ENCODE measurements around the gene EXPH5.
"Not testable (repeated sequence)": the region's sequence is repeated elsewhere in the genome, so short reads cannot be mapped to it uniquely, and the experiment has no call there.

Gene EXPH5, protein sequence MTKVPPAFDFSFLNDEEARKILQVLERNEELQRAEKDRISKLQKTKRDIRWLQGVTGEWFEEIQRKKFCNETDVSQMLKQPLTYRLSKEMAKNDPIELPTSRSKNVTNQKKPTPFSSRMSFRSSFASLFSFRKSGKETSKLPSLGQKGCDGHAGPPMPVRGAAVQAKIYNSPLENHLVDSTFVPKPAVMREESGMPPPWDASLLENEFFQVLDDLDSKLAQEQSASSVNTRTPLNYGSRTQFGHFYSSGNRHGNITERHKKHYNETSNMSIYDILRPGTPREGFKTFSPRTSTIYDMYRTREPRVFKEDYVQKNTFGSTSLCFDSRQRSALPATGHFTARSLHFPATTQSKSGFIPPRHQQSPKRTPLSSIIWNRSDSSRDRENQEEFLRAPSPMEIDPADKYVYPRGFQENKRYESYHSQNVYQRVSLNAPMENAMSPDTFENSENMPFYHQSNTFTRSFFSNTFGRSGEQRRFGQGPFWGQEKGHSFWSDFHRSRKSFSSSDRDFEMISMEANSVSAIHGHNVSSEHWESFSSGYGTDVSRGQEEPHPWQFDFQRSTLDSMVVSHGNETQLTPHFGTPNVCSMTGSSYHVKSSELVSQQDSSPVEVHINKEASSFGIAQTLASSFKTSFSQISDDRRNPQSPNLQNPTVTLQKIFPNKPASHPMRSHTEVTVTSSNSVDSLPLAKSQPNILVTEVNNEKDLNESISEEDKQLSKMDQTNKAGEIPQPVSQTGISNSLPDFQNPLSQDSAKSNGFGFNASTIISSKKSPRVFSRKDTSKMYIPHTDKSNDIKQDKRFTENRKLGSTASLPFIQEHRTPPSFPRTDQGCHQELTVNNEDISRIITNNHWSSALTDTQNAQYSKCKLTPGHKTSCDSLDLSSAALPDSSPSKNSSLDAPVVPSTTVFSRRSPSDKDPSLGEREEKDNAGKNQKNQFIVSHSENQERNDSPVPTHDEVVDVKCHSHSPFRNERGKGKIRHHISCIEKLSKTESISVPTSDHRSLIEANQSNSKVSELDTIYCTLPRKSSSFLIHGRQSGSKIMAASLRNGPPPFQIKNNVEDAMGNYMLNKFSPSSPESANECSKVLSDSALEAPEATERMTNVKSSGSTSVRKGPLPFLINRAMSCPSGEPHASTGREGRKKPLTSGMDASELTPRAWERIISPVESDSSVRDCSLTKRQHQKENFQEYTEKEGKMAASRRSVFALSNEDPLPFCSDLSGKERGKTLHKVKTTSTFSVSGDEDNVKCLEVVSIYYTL (N-terminal part only)

GRCh38 chr11:108593214-108593922 is at the start of gene EXPH5:
Gene EXPH5 (minus strand): TSS chr11:108593768. CDS start chr11:108593536, 232 bp downstream.
- DNase-seq (ENCODE audit: low spot score): peak; percentile 62

GRCh38 chr11:108641752-108642151 is 48.2 kb upstream of the EXPH5 start:
- not testable (repeated sequence) for DNase-seq (ENCODE audit: low spot score)

- no peak for DNase-seq (ENCODE audit: low spot score)
Measured at GRCh38 chr11:108639146-108639545, 45.6 kb upstream of the EXPH5 start.

- DNase-seq (ENCODE audit: low spot score): no peak
Measured at GRCh38 chr11:108636222-108636621, 42.7 kb upstream of the EXPH5 start.

DNA sequence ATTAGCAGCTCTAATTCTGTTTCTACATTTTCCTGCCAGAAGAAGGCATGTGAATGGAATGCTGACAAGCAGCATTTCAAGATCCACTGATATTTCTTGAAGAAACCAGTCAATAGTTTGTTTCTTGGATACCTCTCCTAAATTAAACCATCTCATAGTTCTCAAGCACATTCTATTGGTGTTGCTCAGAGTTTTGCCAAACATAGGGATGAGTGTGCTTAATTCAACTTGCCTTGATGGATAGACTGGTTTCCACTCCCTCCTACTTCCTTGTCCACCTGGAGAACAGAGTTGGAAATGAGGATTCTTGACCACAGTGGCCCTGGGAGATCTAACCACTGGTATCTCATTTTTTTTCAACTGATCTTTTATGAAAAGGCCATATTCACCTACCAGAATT is 41.5 kb upstream of the EXPH5 start:
- DNase-seq (ENCODE audit: low spot score): no peak

DNA sequence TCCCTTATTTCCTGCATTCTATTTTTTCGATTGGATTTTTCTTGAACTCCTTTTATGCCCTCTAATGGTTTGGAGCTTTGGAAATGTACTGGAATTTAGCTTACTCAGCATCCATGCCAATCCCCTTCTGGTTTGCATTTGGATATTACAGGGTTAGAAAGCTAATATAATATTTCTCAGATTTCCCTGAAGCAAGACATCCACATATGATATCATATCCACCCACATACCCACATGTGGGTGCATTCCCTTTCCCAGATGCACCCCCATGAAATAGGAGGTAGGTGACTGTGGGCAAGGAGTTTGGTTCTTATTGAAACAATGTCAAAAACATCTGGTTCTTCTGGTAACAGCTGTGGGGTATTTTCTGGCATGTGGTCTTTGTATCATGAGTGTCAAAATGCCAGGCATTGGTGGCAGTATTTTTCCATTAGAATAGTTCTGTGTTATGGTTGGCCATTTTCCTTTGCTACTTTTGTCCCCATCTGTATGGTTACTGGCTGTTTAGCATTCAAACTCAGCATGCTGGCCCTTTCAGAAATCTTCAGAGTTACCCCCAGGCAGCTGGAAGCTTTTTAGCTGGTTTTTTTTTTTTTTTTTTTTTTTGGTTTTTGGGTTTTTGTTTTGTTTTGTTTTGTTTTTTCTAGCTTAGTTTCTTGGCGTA is 38.6 kb upstream of the EXPH5 start:
- no peak for DNase-seq (ENCODE audit: low spot score)

- DNase-seq (ENCODE audit: low spot score): no peak
Measured at GRCh38 chr11:108629274-108629673, 35.7 kb upstream of the EXPH5 start.

- no peak for DNase-seq (ENCODE audit: low spot score)
Measured at GRCh38 chr11:108628812-108629211, 35.2 kb upstream of the EXPH5 start.

GRCh38 chr11:108628326-108628725 is 34.8 kb upstream of the EXPH5 start:
- DNase-seq (ENCODE audit: low spot score): no peak

DNA sequence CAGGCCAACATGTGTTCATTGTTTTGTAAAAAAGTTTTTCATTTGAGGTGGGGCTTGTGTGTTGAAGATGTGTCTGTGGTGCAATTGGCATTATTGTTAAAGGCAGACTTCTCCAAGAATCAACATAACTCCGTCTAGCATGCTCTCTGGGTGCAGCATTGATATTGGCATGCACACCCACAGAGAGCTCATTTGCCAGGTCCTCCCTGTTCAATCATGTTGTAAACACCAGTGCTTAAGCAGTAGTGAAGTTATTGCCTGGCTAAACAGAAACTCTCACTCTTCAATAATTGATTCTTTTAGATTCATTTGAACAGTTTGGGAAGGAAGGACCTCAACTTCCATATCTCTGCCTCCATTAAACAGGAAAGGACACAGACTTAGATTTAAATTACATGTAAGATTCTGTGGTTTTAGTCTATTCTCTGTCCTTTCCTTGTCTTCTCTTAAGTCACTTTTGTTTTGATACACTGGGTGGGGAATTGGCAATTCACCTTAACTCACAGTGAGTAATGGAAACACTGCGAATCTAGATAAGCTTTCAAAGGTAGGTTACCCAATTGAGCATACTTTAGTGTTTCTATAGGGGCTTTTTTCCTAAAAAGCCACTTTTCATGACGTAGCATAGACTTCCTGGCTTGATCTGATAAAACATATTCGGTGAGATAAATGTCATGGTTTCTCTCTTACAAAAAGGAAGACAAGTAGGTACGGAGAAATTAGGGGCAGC is 30.8 kb upstream of the EXPH5 start:
- no peak for DNase-seq (ENCODE audit: low spot score)

DNA sequence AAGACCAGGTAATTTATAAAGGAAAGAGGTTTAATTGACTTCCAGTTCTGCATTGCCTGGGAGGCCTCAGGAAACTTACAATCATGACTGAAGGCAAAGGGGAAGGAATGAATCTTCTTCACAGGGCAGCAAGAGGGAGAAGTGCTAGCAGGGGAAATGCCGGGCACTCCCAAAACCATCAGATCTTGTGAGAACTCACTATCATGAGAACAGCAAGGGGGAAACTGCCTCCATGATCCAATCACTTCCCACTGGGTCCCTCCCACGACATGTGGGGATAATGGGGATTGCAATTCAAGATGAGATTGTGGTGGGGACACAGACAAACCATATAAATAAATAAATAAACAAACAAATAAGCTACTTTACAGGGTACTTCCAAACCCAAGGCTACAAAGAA is 28.8 kb upstream of the EXPH5 start:
- DNase-seq (ENCODE audit: low spot score): no peak

- DNase-seq (ENCODE audit: low spot score): no peak
Measured at GRCh38 chr11:108620958-108621772, 27.6 kb upstream of the EXPH5 start.

- no peak for DNase-seq (ENCODE audit: low spot score)
Measured at GRCh38 chr11:108618529-108618928, 25.0 kb upstream of the EXPH5 start.

DNA sequence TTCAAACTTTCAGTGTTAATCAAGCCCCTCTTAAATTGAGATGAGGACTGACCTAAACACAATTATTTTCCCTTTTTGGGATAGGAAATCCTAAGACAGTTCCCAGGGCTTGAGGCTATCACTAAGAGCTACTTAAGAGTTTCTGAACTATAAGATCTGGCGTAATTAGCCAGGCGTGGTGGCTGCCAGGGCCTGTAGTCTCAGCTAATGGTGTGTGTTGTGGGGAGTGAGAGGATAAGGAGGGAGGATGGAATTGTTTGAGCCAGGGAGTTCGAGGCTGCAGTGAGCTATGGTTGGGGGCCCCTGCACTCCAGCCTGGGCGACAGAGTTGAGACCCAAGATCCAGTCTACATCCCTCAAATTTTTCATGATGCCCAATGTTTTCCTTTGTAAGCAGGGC is 23.5 kb upstream of the EXPH5 start:
- DNase-seq (ENCODE audit: low spot score): no peak

DNA sequence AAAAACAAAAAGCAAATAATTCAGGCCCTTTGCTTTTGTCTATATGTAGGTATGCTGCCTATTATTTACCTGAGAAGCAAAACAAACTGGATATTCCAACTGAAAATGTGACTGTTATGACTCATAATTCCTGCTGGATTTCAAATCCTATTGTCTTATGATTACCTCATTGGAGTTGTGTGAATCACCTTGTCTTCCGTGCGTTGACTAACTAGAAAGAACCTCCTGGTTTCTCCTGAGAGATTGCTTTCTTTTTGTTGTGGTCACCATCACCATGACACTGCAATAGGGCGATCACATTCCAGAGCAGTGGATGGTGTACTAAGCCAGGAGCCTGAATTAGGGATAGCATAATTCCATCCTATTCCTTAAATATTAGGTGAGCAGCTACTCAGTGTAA is 23.0 kb upstream of the EXPH5 start:
- DNase-seq (ENCODE audit: low spot score): no peak

DNA sequence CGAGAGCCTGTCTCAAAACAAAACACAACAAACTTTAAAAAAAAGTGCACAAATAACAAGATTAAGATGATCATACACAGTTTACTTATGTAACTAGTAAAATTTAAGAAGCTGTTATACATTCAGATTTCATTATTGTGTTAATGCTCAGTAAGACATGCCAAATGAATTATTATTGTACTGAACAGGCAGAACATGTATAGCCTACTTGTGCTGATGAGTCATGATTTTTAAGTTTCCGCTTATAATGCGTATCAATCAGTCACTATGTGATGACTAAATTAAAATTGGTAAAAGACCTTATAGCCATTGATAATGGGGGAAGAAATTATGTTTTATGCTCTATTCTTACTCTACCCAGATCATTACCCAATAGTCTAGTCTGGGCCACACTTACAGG is 20.5 kb upstream of the EXPH5 start:
- DNase-seq (ENCODE audit: low spot score): no peak

- DNase-seq (ENCODE audit: low spot score): no peak
Measured at GRCh38 chr11:108609682-108610081, 16.1 kb upstream of the EXPH5 start.

- no peak for DNase-seq (ENCODE audit: low spot score)
Measured at GRCh38 chr11:108608548-108608947, 15.0 kb upstream of the EXPH5 start.

- DNase-seq (ENCODE audit: low spot score): no peak
Measured at GRCh38 chr11:108606495-108607160, 13.1 kb upstream of the EXPH5 start.
